A673 (cell line): ENCODE measurements around the gene TFDP1.

Source experiments
- EZH2 ChIP-seq: fragments of 200-600 bp; sonication (generic); IDR thresholded peaks from 2 replicates; pipeline ENCODE4 v1.6.1; 2017; ENCODE audit warnings: borderline replicate concordance, low read depth, mild to moderate bottlenecking, mixed read lengths, antibody characterized with exemption, low read length; ENCODE audit not compliant: poor library complexity, severe bottlenecking
- TF ChIP-seq, protein P1 (sequence below): fragments of 300-800, 200-600 bp; sonication (generic); conservative IDR thresholded peaks from 2 replicates; pipeline ENCODE4 v1.5.1; 2017; ENCODE audit warnings: low read depth, mild to moderate bottlenecking, antibody characterized with exemption, low read length, moderate library complexity, mixed read lengths

DNA sequence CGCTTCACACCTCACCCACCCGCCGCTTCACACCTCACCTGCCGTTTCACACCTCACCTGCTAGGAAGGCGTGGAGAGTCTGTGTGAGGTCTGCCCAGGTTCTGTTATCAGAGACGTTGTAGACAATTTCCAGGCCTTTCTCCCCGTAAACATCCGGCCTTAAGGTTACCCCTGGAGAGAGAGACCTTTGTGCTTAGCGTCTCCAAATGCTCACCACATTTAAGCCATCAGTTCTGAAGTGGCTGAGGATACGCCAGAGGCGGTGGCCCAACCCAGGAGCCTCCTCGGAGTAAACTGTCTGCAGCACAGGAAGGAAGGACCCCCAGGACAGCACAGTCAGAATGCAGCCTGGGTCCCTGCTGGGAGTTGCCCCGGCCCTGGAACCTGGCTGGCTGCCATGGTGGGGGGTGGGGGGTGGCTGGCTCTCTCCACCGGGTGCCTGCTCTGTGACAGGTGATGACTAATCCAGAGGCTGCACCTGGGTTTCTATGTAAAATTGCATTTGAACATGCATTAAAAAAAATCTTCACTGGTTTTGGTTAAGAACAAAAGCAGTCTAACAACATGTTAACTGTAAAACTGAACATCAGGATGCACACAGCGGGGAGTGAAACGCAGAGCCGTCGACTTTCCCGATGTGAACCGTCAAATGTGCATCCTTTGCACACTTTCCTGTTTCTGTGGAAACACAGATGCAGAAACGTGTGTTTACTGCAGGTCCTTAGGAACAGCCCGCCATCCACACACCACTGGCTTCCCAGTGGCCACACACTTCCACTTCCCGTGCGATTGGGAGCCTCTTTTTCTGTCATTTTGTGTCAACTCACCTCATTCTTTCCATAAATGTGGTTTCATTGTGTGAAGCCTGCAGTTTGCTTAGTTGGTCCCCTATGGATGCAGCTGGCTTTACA is 69.0 kb downstream of the TFDP1 start:
- TF ChIP-seq, protein P1, sequence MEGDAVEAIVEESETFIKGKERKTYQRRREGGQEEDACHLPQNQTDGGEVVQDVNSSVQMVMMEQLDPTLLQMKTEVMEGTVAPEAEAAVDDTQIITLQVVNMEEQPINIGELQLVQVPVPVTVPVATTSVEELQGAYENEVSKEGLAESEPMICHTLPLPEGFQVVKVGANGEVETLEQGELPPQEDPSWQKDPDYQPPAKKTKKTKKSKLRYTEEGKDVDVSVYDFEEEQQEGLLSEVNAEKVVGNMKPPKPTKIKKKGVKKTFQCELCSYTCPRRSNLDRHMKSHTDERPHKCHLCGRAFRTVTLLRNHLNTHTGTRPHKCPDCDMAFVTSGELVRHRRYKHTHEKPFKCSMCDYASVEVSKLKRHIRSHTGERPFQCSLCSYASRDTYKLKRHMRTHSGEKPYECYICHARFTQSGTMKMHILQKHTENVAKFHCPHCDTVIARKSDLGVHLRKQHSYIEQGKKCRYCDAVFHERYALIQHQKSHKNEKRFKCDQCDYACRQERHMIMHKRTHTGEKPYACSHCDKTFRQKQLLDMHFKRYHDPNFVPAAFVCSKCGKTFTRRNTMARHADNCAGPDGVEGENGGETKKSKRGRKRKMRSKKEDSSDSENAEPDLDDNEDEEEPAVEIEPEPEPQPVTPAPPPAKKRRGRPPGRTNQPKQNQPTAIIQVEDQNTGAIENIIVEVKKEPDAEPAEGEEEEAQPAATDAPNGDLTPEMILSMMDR = no peak
- no peak for TF ChIP-seq EZH2
